Hepatocyte (in vitro differentiated cells): Measurements from ENCODE around the gene CAB39L.

Source experiments
- EZH2 ChIP-seq: fragments of 200-600 bp; sonication (generic); IDR thresholded peaks from 2 replicates; pipeline ENCODE4 v1.6.1; 2016; ENCODE audit warnings: antibody characterized with exemption, mild to moderate bottlenecking, borderline replicate concordance
- TF ChIP-seq, protein P1 (sequence below): fragments of 200-600 bp; sonication (generic); IDR thresholded peaks from 2 replicates; pipeline ENCODE4 v1.5.1; 2016; ENCODE audit warnings: antibody characterized with exemption, mild to moderate bottlenecking; ENCODE audit not compliant: poor library complexity

DNA sequence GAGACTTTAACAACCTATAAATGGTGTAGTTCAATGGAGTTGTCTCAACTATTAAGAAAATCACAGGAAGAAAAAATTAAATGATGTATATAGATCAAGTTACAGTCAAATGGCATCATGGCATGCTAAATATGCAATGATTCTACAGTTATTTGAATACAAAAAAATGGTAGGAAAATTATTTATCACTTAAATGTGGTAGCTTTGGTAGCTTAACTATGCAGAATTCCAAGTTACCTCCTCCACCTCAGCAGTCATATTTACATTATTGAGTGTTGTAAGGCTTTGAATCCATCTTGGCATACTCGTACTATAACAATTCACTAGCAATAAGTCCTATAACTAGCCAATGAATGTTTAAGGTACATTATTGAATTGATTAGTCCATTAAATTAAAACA is 36.8 kb downstream of the CAB39L start:
- TF ChIP-seq EZH2, result no peak
- TF ChIP-seq, protein P1, sequence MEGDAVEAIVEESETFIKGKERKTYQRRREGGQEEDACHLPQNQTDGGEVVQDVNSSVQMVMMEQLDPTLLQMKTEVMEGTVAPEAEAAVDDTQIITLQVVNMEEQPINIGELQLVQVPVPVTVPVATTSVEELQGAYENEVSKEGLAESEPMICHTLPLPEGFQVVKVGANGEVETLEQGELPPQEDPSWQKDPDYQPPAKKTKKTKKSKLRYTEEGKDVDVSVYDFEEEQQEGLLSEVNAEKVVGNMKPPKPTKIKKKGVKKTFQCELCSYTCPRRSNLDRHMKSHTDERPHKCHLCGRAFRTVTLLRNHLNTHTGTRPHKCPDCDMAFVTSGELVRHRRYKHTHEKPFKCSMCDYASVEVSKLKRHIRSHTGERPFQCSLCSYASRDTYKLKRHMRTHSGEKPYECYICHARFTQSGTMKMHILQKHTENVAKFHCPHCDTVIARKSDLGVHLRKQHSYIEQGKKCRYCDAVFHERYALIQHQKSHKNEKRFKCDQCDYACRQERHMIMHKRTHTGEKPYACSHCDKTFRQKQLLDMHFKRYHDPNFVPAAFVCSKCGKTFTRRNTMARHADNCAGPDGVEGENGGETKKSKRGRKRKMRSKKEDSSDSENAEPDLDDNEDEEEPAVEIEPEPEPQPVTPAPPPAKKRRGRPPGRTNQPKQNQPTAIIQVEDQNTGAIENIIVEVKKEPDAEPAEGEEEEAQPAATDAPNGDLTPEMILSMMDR, result no peak
